SK-N-MC (cell line): ENCODE results near the gene ZNFX1.

ENCODE experiments used
- EZH2 ChIP-seq: fragments of 200-600 bp; sonication (generic); IDR thresholded peaks from one replicate; pipeline ENCODE4 v1.6.1; 2017; ENCODE audit warnings: antibody characterized with exemption
- FOXP2 ChIP-seq: optimal IDR thresholded peaks from 2 replicates; pipeline ENCODE3; 2011; ENCODE audit warnings: mild to moderate bottlenecking, moderate library complexity; ENCODE audit not compliant: insufficient read depth; ENCODE audit errors: extremely low read length, control extremely low read depth
- POLR2AphosphoS5 ChIP-seq: IDR thresholded peaks from 2 replicates; pipeline ENCODE4 v1.6.1; 2012; ENCODE audit warnings: mild to moderate bottlenecking, low read depth, low read length, borderline replicate concordance

GRCh38 chr20:49326026-49326425 lies 48.2 kb upstream of the ZNFX1 start:
- no peak for TF ChIP-seq POLR2AphosphoS5
- TF ChIP-seq EZH2: no peak
- TF ChIP-seq FOXP2: no peak
